Upper lobe of right lung (tissue), 1 donor: ENCODE measurements around the gene CIC. TPM values are rescaled to one million over a fixed set of nuclear protein-coding genes. Genes with fewer than 3 reads are reported as not detected.

Source experiments
- ATAC-seq: fragments of 200-7000 bp; cut with Tn5 transposase; one replicate; pipeline ENCODE4 v1.9.1; 2020; ENCODE audit warnings: mild to moderate bottlenecking, moderate library complexity
- DNase-seq: peaks from one replicate; pipeline ENCODE4 v3.0.0-alpha.2; 2020
- H3K27ac ChIP-seq: fragments of 200-600 bp; one replicate; pipeline ENCODE4 v1.8.0; 2022
- H3K27me3 ChIP-seq: fragments of 200-600 bp; one replicate; pipeline ENCODE4 v1.8.0; 2022; ENCODE audit warnings: mild to moderate bottlenecking
- H3K36me3 ChIP-seq: fragments of 200-600 bp; one replicate; pipeline ENCODE4 v1.8.0; 2022
- H3K4me1 ChIP-seq: fragments of 200-600 bp; one replicate; pipeline ENCODE4 v1.8.0; 2022
- H3K4me3 ChIP-seq: fragments of 200-600 bp; one replicate; pipeline ENCODE4 v1.8.0; 2022; ENCODE audit warnings: mild to moderate bottlenecking
- H3K9me3 ChIP-seq: fragments of 200-600 bp; one replicate; pipeline ENCODE4 v1.8.0; 2022
- intact Hi-C: fragments of 100-400 bp; cut with DNase I; formaldehyde crosslinking; loops from one replicate; pipeline ENCODE4 v1.11.0; 2022
- total RNA-seq: library from RNA; stranded (reverse); fragmentation: NEBNext Ultra II Directional; extraction: Animal tissue kit (Norgen Biotek cat#: 25700); gene quantifications from one replicate; pipeline ENCODE4 v1.2.1, GENCODE V29; 2021
- TF ChIP-seq, protein P1 (sequence below): fragments of 200-600 bp; IDR thresholded peaks from one replicate; pipeline ENCODE4 v1.8.0; 2022; ENCODE audit warnings: antibody characterized with exemption
- donor health status: DM: no; HTN: yes; CAD: no; lungs with severe emphysema.

The CIC gene
- total RNA-seq, 1 donor from 2014 or later = 76.7 TPM

- Histone ChIP-seq H3K4me1 (no peaks in the 10 kb centered on the region), H3K27ac (no peak overlapping the region), H3K4me3 (no peak overlapping the region), H3K9me3 (no peaks in the 10 kb centered on the region), H3K36me3 (peaks cover 45% of the 10 kb centered on the region), H3K27me3 (no peaks in the 10 kb centered on the region)
- DNase-seq (no peak), ATAC-seq (no peak)
- intact Hi-C loops = no loop called here
- TF ChIP-seq, protein P1, sequence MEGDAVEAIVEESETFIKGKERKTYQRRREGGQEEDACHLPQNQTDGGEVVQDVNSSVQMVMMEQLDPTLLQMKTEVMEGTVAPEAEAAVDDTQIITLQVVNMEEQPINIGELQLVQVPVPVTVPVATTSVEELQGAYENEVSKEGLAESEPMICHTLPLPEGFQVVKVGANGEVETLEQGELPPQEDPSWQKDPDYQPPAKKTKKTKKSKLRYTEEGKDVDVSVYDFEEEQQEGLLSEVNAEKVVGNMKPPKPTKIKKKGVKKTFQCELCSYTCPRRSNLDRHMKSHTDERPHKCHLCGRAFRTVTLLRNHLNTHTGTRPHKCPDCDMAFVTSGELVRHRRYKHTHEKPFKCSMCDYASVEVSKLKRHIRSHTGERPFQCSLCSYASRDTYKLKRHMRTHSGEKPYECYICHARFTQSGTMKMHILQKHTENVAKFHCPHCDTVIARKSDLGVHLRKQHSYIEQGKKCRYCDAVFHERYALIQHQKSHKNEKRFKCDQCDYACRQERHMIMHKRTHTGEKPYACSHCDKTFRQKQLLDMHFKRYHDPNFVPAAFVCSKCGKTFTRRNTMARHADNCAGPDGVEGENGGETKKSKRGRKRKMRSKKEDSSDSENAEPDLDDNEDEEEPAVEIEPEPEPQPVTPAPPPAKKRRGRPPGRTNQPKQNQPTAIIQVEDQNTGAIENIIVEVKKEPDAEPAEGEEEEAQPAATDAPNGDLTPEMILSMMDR = no peak
Measured at GRCh38 chr19:42295342-42295741, 26.3 kb downstream of the CIC start.

GRCh38 chr19:42295831-42296525 is 26.9 kb downstream of the CIC start:
- DNase-seq = peak; percentile 91
- peak; percentile 90 for ATAC-seq
- Histone ChIP-seq H3K9me3 (no peaks in the 10 kb centered on the region), H3K27ac (no peak overlapping the region), H3K4me1 (no peaks in the 10 kb centered on the region), H3K36me3 (peaks cover 39% of the 10 kb centered on the region), H3K27me3 (no peaks in the 10 kb centered on the region), H3K4me3 (no peak overlapping the region)
- intact Hi-C loops = no loop called here
- TF ChIP-seq, protein P1 = peak; percentile 97

DNA sequence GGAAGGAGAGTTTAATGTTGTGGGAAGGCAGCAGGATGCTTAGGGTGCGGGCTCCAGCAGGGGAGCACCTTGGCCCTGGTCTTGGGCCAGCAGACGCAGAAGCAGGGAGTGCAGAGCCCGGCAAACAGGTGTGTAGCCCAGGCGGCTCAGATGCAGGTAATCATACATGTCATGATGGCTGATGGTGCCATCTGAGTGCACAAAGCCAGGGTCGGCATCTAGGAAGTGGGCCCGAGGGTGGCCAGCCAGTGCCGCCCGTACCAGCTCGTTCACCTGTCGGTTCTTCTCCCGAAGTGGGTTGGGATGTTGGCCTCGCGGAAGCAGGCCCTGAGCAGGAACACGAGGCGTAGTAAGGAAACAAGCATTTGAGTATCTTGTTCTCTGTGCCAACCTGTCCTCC is 28.0 kb downstream of the CIC start:
- Histone ChIP-seq H3K27ac (no peak overlapping the region), H3K27me3 (no peaks in the 10 kb centered on the region), H3K36me3 (peaks cover 28% of the 10 kb centered on the region), H3K4me1 (no peaks in the 10 kb centered on the region), H3K9me3 (no peaks in the 10 kb centered on the region), H3K4me3 (no peak overlapping the region)
- no peak for DNase-seq
- TF ChIP-seq, protein P1 = no peak
- ATAC-seq = no peak
- intact Hi-C loops = no loop called here

DNA sequence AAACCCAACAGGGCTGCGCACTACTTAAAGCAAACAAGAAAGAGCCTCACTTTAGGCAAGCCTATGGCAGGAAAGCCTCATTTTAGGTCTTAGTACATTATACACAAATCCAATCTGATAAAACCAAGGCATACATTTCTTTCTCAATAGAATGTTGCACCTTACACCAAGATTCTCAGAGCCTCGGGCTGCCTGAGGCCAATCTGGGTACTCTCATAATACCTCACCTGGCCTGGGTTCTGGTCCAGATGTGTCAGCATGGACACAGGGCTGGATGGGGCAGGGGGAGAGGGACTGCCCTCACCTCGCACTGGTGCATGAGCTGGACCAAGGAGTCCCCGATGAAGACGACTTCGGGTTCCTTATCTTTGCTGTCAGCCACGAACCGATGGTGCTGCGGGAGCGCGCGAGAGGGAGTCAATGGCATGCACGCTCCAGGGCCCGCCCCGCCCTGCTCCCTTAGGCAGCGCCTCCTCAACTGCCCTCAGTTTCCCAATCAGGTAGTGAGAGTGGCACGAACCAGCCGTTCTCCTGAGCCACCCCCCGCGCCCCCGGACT is 32.7 kb downstream of the CIC start, which contains the start of gene PRR19:
PRR19 (plus strand) TSS at position 487 of the 558 bp plus-strand sequence. CDS start 7,453 bp downstream, outside the sequence.
- peak within 1 kb of the TSS; percentile 9 for H3K27ac ChIP-seq

DNA sequence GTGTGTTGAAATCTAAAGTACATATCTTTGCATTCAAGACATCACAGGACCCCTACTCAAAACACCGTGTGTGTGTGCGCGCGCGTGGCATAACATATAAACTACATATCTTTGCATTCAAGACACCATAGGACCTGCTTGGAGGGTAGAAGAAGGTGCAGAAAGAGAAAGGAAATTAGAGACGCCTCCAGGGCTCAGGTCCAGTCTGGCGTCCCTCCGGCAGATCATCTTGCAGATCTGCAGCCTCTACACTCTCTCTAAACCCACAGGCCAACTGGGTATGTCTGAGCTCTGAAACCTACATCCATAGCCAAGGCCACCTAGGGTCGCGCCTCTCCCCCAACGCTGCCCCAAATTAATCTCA is 34.0 kb downstream of the CIC start:
- intact Hi-C loops = no loop called here
- H3K4me3 ChIP-seq = peak overlapping the region; percentile 66
- no peaks in the 10 kb centered on the region for H3K27me3 ChIP-seq
- H3K27ac ChIP-seq = no peak overlapping the region
- ATAC-seq = no peak
- H3K9me3 ChIP-seq = no peaks in the 10 kb centered on the region
- DNase-seq = no peak
- TF ChIP-seq, protein P1 = no peak
- no peaks in the 10 kb centered on the region for H3K36me3 ChIP-seq
- H3K4me1 ChIP-seq = no peaks in the 10 kb centered on the region

More for the DNA sequence above, 32.7 kb downstream of the CIC start, which contains the start of gene PRR19:
- DNase-seq = no peak
- Histone ChIP-seq H3K27me3 (no peaks in the 10 kb centered on the region), H3K36me3 (no peaks in the 10 kb centered on the region), H3K4me3 (peak within 1 kb of the TSS; percentile 66), H3K9me3 (no peaks in the 10 kb centered on the region), H3K4me1 (no peaks in the 10 kb centered on the region)
- intact Hi-C loops = no loop called here
- peak; percentile 24 for ATAC-seq
- TF ChIP-seq, protein P1 = no peak
